Activated naive CD4-positive, alpha-beta T cell treated with anti-CD3 and anti-CD28 coated beads, Interleukin-2, amount 50 U/mL, for 72 hours (primary cell): ENCODE measurements around the gene RRAS2. TPM values are rescaled to one million over a fixed set of nuclear protein-coding genes. Genes with fewer than 3 reads are reported as not detected.

Experiments used
- ATAC-seq, 2 donors: fragments of 150-1000 bp; cut with Tn5 transposase; 2 replicates each; pipeline ENCODE4 v1.10.0; 2021; ENCODE audit warnings: mild to moderate bottlenecking in 2 of 2, moderate library complexity in 2 of 2
- DNase-seq, 2 donors: peaks; one replicate each; pipeline ENCODE4 v3.0.0; 2021 to 2022; ENCODE audit warnings: low spot score in 2 of 2
- H3K27ac Mint-ChIP-seq, 2 donors: one replicate each; pipeline ENCODE4 v1.8.0; 2022; ENCODE audit warnings: mild to moderate bottlenecking in 2 of 2, mixed read lengths in 2 of 2
- H3K36me3 Mint-ChIP-seq, 2 donors: one replicate each; pipeline ENCODE4 v1.8.0; 2022; ENCODE audit warnings: mixed read lengths in 2 of 2
- H3K9me3 Mint-ChIP-seq, 2 donors: one replicate each; pipeline ENCODE4 v1.8.0; 2022; ENCODE audit warnings: mixed read lengths in 2 of 2
- total RNA-seq, 2 donors: library from RNA; stranded (reverse); gene quantifications; one replicate each; pipeline ENCODE4 v1.2.3, GENCODE V29; 2022

RRAS2 gene
- total RNA-seq, 2 donors from 2014 or later = 32.7 to 56.6 TPM

DNA sequence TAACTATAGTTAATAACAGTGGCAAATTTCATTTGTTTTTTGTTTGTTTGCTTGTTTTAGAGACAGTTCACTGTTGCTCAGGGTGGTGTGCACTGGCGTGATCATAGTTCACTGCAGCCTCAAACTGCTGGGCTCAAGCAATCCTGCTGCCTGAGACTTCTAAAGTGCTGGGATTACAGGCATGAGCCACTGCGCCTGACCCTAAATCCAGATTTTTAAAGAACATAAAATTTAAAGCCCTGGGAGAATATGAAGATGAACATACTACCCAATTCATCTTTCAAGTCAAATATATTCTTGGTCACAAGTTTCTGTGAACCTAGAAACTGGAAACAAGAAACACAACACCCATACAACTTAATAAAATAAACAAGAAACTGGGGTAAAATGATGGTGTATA lies 28.1 kb downstream of the RRAS2 start:
- peaks cover 11 to 22% of the 10 kb centered on the region in 2 donors for H3K36me3 Mint-ChIP-seq
- no peak for ATAC-seq
- peaks cover 2 to 12% of the 10 kb centered on the region in 2 donors for H3K9me3 Mint-ChIP-seq
- H3K27ac Mint-ChIP-seq = no peak overlapping the region
- no peak for DNase-seq

DNA sequence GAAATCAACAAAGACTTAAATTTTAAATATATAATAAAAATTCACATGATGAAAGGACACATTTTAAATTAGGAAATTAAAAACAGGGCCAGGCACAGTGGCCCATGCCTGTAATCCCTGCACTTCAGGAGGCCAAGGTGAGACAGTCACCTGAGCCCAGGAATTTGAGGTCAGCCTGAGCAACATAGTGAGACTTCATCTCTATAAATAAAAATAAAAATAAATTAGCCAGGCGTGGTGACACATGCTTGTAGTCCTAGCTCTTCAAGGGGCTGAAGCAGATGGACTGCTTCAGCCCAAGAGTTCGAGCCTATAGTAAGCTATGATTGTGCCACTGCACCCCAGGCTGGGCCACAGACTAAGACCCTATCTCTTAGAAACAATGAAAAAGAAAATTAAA lies 29.3 kb downstream of the RRAS2 start:
- peaks cover 0 to 10% of the 10 kb centered on the region in 2 donors for H3K36me3 Mint-ChIP-seq
- no peak overlapping the region for H3K27ac Mint-ChIP-seq
- DNase-seq (no peak), ATAC-seq (no peak)
- H3K9me3 Mint-ChIP-seq = peaks cover 0 to 3% of the 10 kb centered on the region in 2 donors

DNA sequence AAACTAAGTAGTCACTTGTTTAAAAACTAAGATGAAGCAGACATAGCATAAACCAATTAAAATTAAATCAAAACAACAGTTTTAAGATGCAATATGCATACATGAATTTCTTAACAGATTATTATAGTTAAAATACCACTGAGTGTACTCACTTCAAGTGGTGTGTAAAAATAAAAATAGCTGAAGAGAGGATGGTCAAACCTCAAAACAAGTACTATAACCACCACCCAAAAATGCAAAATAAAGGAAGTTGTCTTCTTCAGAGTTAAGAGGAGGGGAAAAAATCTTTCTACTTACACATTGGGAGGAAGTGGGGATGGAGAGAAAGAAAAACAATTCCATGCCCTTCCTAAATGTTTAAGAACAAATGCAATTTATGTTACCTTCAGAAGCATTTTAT lies 31.9 kb downstream of the RRAS2 start:
- no peak for DNase-seq
- Mint-ChIP-seq H3K27ac (no peak overlapping the region), H3K36me3 (peaks cover 0 to 19% of the 10 kb centered on the region in 2 donors), H3K9me3 (no peaks in the 10 kb centered on the region)
- no peak for ATAC-seq

DNA sequence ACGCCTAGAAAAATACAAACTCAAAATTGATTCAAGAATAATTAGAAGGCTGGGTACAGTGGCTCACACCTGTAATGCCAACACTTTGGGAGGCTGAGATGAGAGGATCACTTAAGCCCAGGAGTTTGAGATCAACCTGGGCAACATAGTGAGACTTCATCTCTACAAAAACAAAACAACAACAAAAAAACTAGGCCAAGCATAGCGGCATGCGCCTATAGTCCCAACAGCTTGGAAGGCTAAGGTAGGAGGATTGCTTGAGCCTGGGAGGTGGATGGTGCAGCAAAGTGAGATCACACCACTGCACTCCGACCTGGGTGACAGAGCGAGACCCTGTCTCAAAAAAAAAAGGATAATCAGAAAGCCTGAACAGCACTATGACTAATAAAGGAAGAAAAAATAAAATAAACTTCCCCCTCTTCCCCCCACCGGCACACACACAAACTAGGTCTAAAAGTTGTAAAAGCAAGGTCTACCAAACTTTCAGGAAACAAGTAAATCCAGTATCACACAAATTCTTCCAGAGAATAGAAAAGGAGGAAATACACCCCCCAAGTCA lies 35.8 kb downstream of the RRAS2 start:
- no peak for ATAC-seq
- H3K9me3 Mint-ChIP-seq = no peaks in the 10 kb centered on the region
- no peak overlapping the region for H3K27ac Mint-ChIP-seq
- no peak for DNase-seq
- peaks cover 0 to 19% of the 10 kb centered on the region in 2 donors for H3K36me3 Mint-ChIP-seq

DNA sequence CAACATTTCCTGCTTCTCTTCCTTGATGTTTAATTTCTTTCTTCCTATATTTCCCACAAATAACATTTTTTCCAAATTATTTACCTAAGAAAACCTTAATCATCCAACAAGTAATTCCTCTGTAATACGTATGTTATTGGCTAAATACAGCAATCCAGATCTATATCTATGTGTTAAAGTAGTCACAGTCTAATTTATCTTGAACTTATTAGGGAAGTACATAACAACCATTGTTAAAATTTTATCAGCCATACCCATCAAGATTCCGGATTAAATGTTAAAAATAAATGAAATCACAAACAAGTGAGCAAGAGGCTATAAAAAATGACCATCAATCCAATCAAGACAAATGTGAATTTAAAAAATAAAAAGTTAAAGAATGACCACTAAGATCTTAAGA lies 36.5 kb downstream of the RRAS2 start:
- Mint-ChIP-seq H3K27ac (no peak overlapping the region), H3K36me3 (peaks cover 0 to 19% of the 10 kb centered on the region in 2 donors), H3K9me3 (no peaks in the 10 kb centered on the region)
- DNase-seq = no peak
- no peak for ATAC-seq

DNA sequence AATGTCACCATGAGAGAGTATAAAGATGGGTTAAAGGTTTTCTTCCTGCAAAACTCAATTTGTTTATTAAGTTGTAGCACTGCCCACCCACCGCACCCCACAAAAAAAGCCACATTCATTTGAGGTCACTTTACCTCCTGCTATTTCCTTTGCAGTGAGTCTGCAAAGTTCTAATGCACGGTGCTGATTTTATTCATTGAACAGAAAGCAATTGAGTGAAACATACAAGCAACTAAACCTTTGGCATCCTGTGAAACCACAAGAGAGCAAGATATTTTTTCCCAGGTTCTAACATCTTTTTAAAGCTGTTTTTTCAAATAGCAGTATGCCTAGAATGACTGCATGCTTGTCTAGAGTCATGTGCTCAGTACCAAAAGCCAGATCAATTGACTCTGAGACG lies 39.0 kb downstream of the RRAS2 start:
- peak in 1 of 2 donors; percentile 7 for DNase-seq
- H3K27ac Mint-ChIP-seq = no peak overlapping the region
- no peaks in the 10 kb centered on the region for H3K9me3 Mint-ChIP-seq
- H3K36me3 Mint-ChIP-seq = peaks cover 0 to 25% of the 10 kb centered on the region in 2 donors
- ATAC-seq = peak; percentile 50 to 96

DNA sequence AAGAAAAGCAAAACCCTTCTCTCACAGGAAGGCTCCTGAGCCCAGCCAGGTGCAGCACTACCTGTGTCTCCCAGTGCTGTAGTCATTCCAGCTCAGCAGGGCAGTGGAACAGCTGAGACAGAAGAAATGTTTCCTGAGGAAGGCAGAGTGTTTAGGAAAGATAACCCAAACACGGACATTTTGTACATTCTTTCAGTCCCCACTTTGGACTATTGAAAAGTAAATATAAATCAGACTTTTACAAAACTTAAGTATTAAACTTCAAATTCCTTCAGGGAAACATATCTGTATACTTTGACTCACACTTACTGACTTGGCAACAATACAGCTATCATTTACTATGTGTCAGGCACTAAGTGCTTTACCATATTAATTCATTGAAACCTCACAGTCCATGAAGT lies 40.4 kb downstream of the RRAS2 start:
- DNase-seq (no peak), ATAC-seq (no peak)
- Mint-ChIP-seq H3K36me3 (peaks cover 0 to 24% of the 10 kb centered on the region in 2 donors), H3K9me3 (no peaks in the 10 kb centered on the region), H3K27ac (no peak overlapping the region)

DNA sequence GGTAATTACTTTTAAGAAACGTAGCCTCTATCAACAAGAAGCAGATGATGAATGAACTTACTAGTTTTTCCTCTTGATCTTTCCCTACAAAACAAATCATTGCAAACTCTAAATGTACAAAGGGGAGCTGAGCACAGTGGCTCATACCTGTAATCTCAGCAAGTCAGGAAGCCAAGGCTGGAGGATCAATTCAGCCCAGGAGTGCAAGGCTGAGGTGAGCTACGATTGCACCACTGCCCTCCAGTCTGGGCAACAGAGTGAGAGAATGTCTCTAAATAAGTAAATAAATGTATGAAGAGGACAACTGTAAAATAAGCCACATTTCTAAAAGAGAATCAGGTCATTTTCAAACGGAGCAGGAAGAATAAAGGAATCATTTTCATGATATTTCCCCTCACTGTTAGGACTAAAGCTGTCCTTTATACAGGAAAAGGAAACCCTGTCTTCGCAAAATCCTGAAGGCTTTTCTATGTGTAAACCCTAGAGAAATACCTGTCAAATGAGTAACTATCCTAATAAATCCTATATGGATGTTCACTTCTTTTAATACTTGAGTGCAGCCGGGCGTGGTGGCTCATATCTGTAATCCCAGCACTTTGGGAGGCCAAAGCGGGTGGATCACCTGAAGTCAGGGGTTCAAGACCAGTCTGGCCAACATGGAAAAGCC lies 41.2 kb downstream of the RRAS2 start:
- no peak for DNase-seq
- H3K27ac Mint-ChIP-seq = no peak overlapping the region

DNA sequence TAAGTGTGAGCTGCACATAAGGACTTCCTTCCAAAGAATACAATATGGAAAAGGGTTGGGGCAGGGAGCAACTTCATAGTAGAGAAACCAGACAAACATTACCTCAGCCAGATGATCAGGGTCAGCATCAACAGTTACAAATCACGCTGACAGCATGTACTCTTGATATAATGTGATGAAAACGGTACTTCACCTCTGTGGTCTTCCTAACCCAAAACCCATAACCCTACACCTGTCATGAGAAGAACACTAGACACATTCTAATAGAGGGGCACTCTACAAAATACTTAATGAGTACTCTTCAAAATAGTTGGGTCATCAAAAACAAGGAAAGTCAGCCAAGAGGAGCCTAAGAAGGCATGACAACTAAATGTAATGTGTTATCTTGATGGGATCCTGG lies 43.9 kb downstream of the RRAS2 start:
- ATAC-seq = no peak
- DNase-seq = no peak
- peaks cover 0 to 12% of the 10 kb centered on the region in 2 donors for H3K36me3 Mint-ChIP-seq
- no peaks in the 10 kb centered on the region for H3K9me3 Mint-ChIP-seq
- H3K27ac Mint-ChIP-seq = no peak overlapping the region

More for the DNA sequence above, 41.2 kb downstream of the RRAS2 start:
- Mint-ChIP-seq H3K9me3 (no peaks in the 10 kb centered on the region), H3K36me3 (peaks cover 0 to 17% of the 10 kb centered on the region in 2 donors)
- ATAC-seq = no peak

DNA sequence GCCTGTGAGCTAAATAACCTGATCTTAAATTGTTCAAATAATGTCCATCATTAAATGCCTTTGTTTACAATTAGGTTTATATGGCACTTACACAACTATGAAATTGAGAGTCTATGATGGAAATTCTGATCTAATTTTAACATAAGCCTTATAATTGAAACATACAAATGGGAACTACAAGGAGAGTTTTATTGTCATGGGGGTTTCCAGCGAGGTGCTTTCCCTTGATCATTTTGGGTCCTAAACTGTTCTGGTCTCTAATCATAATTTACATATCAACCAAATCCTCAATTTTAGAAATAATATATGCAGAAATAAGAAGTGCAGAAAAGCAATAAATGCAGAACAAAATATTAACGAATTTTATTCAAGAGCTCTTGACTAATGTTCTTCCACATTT lies 44.9 kb downstream of the RRAS2 start:
- H3K36me3 Mint-ChIP-seq = peaks cover 0 to 12% of the 10 kb centered on the region in 2 donors
- no peaks in the 10 kb centered on the region for H3K9me3 Mint-ChIP-seq
- no peak overlapping the region for H3K27ac Mint-ChIP-seq
- no peak for ATAC-seq
- no peak for DNase-seq

DNA sequence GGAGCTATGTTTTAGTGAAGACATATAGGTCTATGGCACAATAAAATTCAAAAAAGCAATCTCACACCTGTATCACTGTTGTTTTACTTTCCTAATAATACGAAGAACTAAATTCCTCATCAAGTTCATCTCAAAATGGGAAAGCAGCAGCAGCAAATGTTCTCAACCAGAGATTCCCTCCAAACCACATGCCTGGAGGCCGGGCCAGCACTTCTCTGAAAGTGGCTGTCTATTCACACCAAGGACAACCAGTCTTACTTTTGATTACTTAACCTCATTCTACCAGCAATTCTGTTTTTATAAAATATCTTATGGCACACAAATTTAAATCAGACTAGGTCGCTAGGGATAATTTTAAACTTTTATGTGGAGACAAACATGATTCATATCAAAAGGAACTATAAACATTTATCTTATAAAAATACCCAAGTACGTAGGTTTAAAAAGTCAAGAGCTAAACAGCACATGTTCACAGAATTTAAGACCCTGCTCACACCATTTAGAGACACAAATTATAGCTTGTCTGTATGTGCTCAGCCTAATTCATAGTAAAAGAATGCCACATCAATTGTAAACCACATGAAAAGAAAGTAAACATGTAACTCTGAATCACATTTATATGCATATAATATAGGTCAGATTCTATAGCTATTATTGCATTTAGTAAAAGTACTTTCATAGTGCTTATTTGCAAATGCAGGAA lies 46.1 kb downstream of the RRAS2 start:
- Mint-ChIP-seq H3K9me3 (no peaks in the 10 kb centered on the region), H3K36me3 (peaks cover 0 to 11% of the 10 kb centered on the region in 2 donors), H3K27ac (no peak overlapping the region)
- ATAC-seq (peak in 1 of 2 donors; percentile 71), DNase-seq (no peak)

DNA sequence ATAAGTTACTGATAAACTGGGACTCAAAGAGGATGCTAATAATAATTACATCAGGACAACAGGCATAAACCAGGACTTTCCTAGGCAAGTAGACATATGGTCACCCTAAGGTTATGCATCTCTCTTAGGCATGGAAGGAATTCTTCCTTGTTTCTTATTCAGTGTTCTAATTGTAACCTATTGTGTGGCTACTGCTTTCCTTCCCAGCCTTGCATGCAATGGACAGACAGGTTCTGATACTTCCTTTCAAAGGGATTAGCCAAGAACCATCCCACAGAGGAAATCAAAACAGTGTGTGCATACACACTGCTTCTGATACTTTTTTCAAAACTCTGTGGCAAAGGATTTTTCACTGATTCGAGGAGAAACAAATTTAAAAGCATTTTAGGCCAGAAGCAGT lies 48.3 kb downstream of the RRAS2 start:
- Mint-ChIP-seq H3K36me3 (no peaks in the 10 kb centered on the region), H3K9me3 (no peaks in the 10 kb centered on the region), H3K27ac (no peak overlapping the region)
- ATAC-seq (no peak), DNase-seq (no peak)

DNA sequence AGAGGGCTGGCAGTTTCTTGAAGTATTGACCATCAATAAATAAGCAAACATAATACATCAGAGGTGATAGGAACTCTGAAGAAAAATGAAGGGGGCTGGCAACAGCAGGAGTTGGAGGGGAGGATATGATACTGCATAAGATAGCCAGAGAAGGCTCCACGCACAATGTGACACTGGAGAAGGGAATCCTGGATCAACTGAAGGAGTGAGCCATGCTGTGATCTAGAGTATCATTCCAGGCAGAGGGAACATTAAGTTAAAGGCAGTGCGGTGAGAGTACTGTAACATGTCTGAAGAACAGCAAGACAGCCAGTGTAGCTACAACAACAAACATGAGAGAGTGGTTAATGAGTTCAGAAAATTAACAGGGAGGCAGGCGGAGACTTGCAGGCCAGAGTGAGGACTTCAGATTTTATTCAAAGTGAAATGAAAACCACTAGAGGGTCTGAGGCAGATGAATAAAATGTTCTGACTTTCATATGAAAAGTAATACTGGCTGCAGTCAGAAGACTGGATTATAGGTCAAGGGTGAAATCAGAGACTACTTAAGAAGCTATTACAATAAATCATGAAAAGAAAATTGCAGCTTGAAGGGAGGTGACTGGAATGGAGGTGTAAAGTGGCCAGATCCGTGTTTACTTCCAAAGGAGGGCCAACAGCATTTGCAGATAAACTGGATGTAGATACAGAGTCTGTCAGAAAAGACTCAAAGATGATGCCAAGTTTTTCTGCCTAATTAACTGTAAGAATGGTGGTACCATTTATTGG lies 49.4 kb downstream of the RRAS2 start:
- ATAC-seq = no peak
- no peak overlapping the region for H3K27ac Mint-ChIP-seq

DNA sequence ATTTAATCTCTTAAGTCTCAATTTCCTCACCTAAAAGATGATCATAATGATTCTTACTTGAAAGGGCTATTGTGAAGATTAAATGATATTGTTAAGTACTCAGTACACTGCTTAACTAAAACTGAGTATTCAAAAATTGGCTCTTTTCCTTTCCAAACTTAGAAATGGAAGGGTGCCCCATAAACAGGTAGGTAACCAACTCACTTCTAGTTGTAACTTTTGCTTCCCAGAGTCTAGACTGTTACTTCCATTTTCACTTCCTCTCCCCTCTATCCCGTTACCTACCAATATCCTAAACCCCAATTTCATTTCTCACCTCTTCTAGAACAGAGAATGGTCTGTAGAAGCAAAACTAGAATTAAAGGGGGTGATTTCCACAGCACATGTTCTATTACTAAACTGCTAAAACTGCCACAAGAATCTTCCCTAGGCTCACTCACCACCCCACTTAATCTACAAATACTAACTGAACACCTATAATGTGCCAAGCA lies 50.0 kb downstream of the RRAS2 start:
- no peak for DNase-seq
- no peaks in the 10 kb centered on the region for H3K36me3 Mint-ChIP-seq

More for the DNA sequence above, 49.4 kb downstream of the RRAS2 start:
- Mint-ChIP-seq H3K36me3 (no peaks in the 10 kb centered on the region), H3K9me3 (no peaks in the 10 kb centered on the region)
- DNase-seq = no peak

DNA sequence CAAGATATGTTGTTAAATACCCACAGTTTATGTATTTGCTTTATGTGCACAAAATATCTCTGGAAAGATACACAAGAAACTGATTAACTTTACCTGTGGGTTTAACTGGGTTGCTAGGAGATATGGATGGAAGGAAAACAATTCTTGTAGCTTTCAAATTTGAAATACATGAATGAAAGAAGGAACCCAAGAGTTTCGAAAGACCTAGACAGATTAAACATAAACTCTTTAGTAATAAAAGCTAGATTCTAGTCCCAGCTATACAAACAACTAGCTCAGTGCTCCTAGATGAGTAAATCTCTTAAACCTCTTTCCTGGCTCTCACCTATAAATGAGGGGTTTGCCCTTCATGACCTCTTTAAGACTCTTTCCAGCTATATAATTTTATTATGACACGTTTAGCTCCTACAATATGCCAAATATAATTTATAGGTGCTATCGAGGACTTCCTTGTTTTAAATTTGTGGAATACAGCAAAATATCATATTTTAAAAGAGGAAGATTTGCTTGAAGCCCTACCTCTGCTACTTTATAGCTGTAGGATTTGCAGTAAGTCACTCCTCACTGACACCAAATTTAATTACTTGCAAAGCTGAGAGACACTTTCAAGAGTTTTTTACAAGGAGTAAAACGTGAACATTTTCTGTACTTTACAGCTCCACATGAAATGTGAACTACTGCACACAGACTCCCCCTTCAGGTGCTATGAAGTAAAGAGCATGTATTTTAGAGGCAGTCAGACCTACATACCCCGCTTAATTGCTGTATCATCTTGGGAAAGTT lies 50.7 kb downstream of the RRAS2 start:
- Mint-ChIP-seq H3K27ac (no peak overlapping the region), H3K9me3 (no peaks in the 10 kb centered on the region), H3K36me3 (no peaks in the 10 kb centered on the region)
- ATAC-seq = peak in 1 of 2 donors; percentile 63
- DNase-seq = no peak

More for the DNA sequence above, 50.0 kb downstream of the RRAS2 start:
- no peak for ATAC-seq
- Mint-ChIP-seq H3K27ac (no peak overlapping the region), H3K9me3 (no peaks in the 10 kb centered on the region)

DNA sequence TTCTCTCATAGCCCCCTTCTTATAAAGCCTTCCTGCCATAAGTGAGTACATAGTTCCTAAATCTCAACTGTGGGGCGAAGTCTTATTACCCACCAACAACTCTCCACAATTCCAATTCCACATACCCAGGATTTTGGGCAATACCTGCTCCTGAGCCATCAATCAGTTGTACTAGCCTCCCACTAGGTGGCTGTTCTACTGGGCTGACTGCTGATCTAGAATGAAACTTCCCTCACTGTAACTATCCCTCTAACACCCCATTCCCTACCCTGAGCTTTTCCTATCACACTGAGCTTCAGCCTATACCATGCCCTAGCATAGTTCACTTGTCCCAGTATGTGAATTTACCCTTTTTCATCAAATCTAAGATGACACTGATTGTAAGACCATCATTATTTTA lies 52.5 kb downstream of the RRAS2 start:
- H3K36me3 Mint-ChIP-seq = no peaks in the 10 kb centered on the region
- ATAC-seq = no peak
- DNase-seq = no peak
- no peak overlapping the region for H3K27ac Mint-ChIP-seq
- H3K9me3 Mint-ChIP-seq = no peaks in the 10 kb centered on the region
